Umbilical cord (tissue), 2 donors: Measurements from ENCODE around the gene ZBTB5. TPM values are rescaled to one million over a fixed set of nuclear protein-coding genes. Genes with fewer than 3 reads are reported as not detected.
"Not testable (repeated sequence)": the region's sequence is repeated elsewhere in the genome, so short reads cannot be mapped to it uniquely, and the experiment has no call there.

Experiments
- DNase-seq: peaks from one replicate; pipeline ENCODE4 v3.0.0-alpha.2; 2015; ENCODE audit warnings: low spot score
- total RNA-seq: library from RNA; depleted of rRNA; stranded (reverse); fragments of >200 nt; gene quantifications from one replicate; pipeline ENCODE4 v1.2.3, GENCODE V29; 2014; ENCODE audit warnings: low replicate concordance; ENCODE audit not compliant: insufficient read depth

Gene ZBTB5
- total RNA-seq, 1 donor from 2014 or later = 14.7 TPM

- DNase-seq = no peak
Observed at GRCh38 chr9:37449862-37450632, 15.2 kb downstream of the ZBTB5 start.

GRCh38 chr9:37447111-37447510 lies 18.1 kb downstream of the ZBTB5 start:
- no peak for DNase-seq

- no peak for DNase-seq
Observed at GRCh38 chr9:37446401-37446800, 18.8 kb downstream of the ZBTB5 start.

GRCh38 chr9:37445832-37446231 lies 19.4 kb downstream of the ZBTB5 start:
- DNase-seq = no peak

- DNase-seq = no peak
Observed at GRCh38 chr9:37444890-37445289, 20.4 kb downstream of the ZBTB5 start.

GRCh38 chr9:37443566-37443965 lies 21.7 kb downstream of the ZBTB5 start:
- no peak for DNase-seq

GRCh38 chr9:37442556-37442955 lies 22.7 kb downstream of the ZBTB5 start:
- DNase-seq = no peak

- no peak for DNase-seq
Observed at GRCh38 chr9:37441776-37442370, 23.4 kb downstream of the ZBTB5 start.

GRCh38 chr9:37438359-37438758 lies 26.9 kb downstream of the ZBTB5 start:
- no peak for DNase-seq

GRCh38 chr9:37437621-37438020 lies 27.6 kb downstream of the ZBTB5 start:
- no peak for DNase-seq

GRCh38 chr9:37437010-37437409 lies 28.2 kb downstream of the ZBTB5 start:
- no peak for DNase-seq

- no peak for DNase-seq
Observed at GRCh38 chr9:37436540-37436939, 28.7 kb downstream of the ZBTB5 start.

- DNase-seq = no peak
Observed at GRCh38 chr9:37433867-37434371, 31.3 kb downstream of the ZBTB5 start.

GRCh38 chr9:37432020-37432419 lies 33.2 kb downstream of the ZBTB5 start:
- no peak for DNase-seq

- no peak for DNase-seq
Observed at GRCh38 chr9:37430841-37431597, 34.2 kb downstream of the ZBTB5 start.

GRCh38 chr9:37429441-37430285 lies 35.6 kb downstream of the ZBTB5 start:
- DNase-seq = no peak

GRCh38 chr9:37428345-37428744 lies 36.9 kb downstream of the ZBTB5 start:
- DNase-seq = no peak

GRCh38 chr9:37426846-37427245 lies 38.4 kb downstream of the ZBTB5 start:
- no peak for DNase-seq

GRCh38 chr9:37426431-37426830 lies 38.8 kb downstream of the ZBTB5 start:
- DNase-seq = not testable (repeated sequence)

- DNase-seq = no peak
Observed at GRCh38 chr9:37425298-37425752, 39.9 kb downstream of the ZBTB5 start.

- DNase-seq = no peak
Observed at GRCh38 chr9:37424686-37425297, 40.5 kb downstream of the ZBTB5 start.
